Lung (tissue), 12 donors: Measurements from ENCODE around the gene CCDC157. TPM values are rescaled to one million over a fixed set of nuclear protein-coding genes. Genes with fewer than 3 reads are reported as not detected.

Experiments used
- ATAC-seq: fragments of 200-7000 bp; cut with Tn5 transposase; one replicate; pipeline ENCODE4 v1.9.1; 2020; ENCODE audit warnings: moderate number of reproducible peaks; ENCODE audit not compliant: insufficient read depth, low FRiP score
- DNase-seq, 3 donors: peaks; one replicate each; pipeline ENCODE4 v3.0.0-alpha.2; 2013 to 2017
- H3K27ac ChIP-seq, 2 donors: one replicate each; pipeline ENCODE4 v1.5.1; 2013; ENCODE audit warnings: mild to moderate bottlenecking in 2 of 2, moderate library complexity in 2 of 2, control low read depth in 1 of 2, inconsistent platforms in 1 of 2, low read depth in 1 of 2, low read length in 1 of 2
- H3K27me3 ChIP-seq, 3 donors: one replicate each; pipeline ENCODE4 v1.5.1; 2013; ENCODE audit warnings: low read length in 2 of 3; ENCODE audit not compliant: control insufficient read depth in 3 of 3, insufficient read depth in 3 of 3
- H3K36me3 ChIP-seq, 4 donors: one replicate each; pipeline ENCODE4 v1.5.1; 2013; ENCODE audit warnings: low read length in 4 of 4, mild to moderate bottlenecking in 1 of 4, moderate library complexity in 1 of 4; ENCODE audit not compliant: control insufficient read depth in 4 of 4, insufficient read depth in 4 of 4
- H3K4me1 ChIP-seq, 5 donors: one replicate each; pipeline ENCODE4 v1.5.1; 2013; ENCODE audit warnings: low read length in 5 of 5, mild to moderate bottlenecking in 2 of 5, moderate library complexity in 1 of 5; ENCODE audit not compliant: control insufficient read depth in 5 of 5, insufficient read depth in 5 of 5
- H3K4me3 ChIP-seq: one replicate; pipeline ENCODE4 v1.5.1; 2013; ENCODE audit warnings: mild to moderate bottlenecking, control low read depth, moderate library complexity
- H3K9ac ChIP-seq, 2 donors: one replicate each; pipeline ENCODE4 v1.5.1; 2013; ENCODE audit warnings: low read length in 2 of 2, control low read depth in 1 of 2; ENCODE audit not compliant: insufficient read depth in 1 of 2
- H3K9me3 ChIP-seq, 4 donors: one replicate each; pipeline ENCODE4 v1.5.1; 2013; ENCODE audit warnings: low read length in 3 of 4, mild to moderate bottlenecking in 1 of 4, moderate library complexity in 1 of 4; ENCODE audit not compliant: control insufficient read depth in 4 of 4, insufficient read depth in 3 of 4
- WGBS, 2 donors: extraction: QIAGEN DNeasy Blood & Tissue Kit; methylation state at CpG; one replicate each; pipeline ENCODE4 v1.1.7; 2013; 5-methylcytosine and 5-hydroxymethylcytosine counted together
- polyA plus RNA-seq, 2 donors: library from polyadenylated mRNA; stranded (reverse); fragments of 200-250 nt; gene quantifications; one replicate each; pipeline ENCODE4 v1.2.1, GENCODE V29; 2013
- total RNA-seq, 2 donors: library from RNA; depleted of rRNA in 1 of 2; stranded (reverse); fragments of >200 nt in 1 of 2; gene quantifications; one replicate each; pipeline ENCODE4 v1.2.1, GENCODE V29; 2014 to 2021
- TF ChIP-seq, protein P1 (sequence below): IDR thresholded peaks from 2 replicates; pipeline ENCODE4 v1.5.1; 2012; ENCODE audit warnings: mild to moderate bottlenecking; ENCODE audit errors: control extremely low read depth, extremely low read depth
- donor health status: control.
- donor health status: control.
- donor health status: Bipolar disorder and iron deficiency.
- donor health status: healthy.
- donor health status: DM: yes; HTN: yes; CAD: no.

The CCDC157 gene
- total and polyA plus RNA-seq, 4 donors = 4.1 to 11.9 (median 8.5) TPM

DNA sequence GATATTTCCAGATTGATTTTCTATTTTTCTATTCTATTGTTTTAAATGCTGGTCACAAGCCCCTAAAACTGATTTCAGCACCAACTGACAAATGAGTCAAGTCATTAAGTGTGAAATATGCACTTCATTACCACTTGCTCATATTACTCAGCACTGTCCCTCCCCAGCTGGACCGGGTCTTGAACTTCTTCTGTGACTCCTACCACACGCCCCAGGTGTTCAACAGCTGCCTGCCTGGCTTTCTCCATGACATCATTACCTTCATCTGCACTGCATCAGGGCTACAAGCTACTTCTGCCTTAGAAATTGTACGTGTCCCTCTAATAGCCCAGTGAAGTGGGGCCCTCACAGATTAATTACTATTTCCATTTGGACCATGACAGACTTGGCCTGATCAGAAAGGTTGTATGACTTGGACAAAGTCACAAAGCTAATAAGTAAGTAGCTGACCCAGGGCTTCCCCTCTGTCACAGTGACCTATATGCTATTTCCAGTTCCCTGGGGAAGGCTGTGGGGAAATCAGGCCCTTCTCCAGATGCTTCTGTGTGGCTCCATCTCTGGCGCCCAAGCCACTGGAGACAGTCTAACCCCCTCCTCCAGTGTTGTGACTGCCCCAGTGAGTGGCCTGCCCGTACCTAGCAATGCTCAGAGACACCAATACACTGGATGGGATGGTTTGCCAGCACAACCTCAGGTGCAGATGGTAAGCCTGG lies 48.1 kb upstream of the CCDC157 start:
- peaks cover 0 to 6% (median 4%) of the 10 kb centered on the region in 4 donors for H3K36me3 ChIP-seq
- no peaks in the 10 kb centered on the region for H3K9me3 ChIP-seq
- no peak overlapping the region for H3K9ac ChIP-seq
- H3K27ac ChIP-seq = peak overlapping the region in 1 of 2 donors; percentile 68
- no peak for DNase-seq
- H3K27me3 ChIP-seq = no peaks in the 10 kb centered on the region
- WGBS, 2 donors = 66 to 74% methylated on average over 5 of the region's 5 CpGs
- no peak for ATAC-seq
- peaks cover 31 to 54% (median 44%) of the 10 kb centered on the region in 5 donors for H3K4me1 ChIP-seq
- TF ChIP-seq, protein P1, sequence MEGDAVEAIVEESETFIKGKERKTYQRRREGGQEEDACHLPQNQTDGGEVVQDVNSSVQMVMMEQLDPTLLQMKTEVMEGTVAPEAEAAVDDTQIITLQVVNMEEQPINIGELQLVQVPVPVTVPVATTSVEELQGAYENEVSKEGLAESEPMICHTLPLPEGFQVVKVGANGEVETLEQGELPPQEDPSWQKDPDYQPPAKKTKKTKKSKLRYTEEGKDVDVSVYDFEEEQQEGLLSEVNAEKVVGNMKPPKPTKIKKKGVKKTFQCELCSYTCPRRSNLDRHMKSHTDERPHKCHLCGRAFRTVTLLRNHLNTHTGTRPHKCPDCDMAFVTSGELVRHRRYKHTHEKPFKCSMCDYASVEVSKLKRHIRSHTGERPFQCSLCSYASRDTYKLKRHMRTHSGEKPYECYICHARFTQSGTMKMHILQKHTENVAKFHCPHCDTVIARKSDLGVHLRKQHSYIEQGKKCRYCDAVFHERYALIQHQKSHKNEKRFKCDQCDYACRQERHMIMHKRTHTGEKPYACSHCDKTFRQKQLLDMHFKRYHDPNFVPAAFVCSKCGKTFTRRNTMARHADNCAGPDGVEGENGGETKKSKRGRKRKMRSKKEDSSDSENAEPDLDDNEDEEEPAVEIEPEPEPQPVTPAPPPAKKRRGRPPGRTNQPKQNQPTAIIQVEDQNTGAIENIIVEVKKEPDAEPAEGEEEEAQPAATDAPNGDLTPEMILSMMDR = no peak
- no peak overlapping the region for H3K4me3 ChIP-seq

DNA sequence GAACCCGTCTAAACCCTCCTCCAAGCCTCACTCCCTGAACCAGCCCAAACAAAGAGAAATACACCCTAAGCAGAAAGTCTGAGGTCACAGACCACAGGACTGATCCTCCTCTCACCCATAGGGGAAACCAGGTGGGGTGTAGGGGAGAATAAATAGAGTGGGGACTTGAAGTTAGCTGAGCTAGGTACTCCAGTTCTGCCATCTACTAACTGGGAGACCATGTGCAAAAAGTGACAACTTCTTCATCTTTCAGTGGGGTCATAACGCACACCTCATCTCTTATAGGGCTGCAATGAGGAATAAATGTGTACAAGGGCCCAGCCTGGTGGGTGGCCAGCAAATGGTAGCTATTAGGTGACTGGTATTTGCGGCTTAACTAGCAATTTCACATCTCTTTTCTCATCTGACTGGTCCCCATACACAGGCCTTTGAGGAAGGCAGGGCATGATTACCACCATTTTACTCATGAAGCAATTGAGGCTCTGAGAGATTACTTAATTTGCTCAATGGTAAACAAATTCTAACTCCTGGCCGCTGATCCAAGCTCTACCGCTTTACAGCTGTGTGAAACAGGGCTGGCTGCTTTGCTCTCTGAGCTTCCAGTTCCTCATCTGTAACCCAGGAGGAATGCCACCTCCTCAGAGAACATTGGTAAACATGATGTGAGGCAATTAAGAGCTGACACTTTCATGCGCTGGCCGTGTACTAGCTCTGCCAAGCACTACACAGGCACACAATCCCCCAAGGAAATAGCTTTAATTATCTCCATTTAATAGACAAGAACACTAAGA lies 46.7 kb upstream of the CCDC157 start:
- 39 to 40% methylated on average over 7 of the region's 7 CpGs for WGBS, 2 donors
- DNase-seq = peak in 2 of 3 donors; percentile 62 to 74

DNA sequence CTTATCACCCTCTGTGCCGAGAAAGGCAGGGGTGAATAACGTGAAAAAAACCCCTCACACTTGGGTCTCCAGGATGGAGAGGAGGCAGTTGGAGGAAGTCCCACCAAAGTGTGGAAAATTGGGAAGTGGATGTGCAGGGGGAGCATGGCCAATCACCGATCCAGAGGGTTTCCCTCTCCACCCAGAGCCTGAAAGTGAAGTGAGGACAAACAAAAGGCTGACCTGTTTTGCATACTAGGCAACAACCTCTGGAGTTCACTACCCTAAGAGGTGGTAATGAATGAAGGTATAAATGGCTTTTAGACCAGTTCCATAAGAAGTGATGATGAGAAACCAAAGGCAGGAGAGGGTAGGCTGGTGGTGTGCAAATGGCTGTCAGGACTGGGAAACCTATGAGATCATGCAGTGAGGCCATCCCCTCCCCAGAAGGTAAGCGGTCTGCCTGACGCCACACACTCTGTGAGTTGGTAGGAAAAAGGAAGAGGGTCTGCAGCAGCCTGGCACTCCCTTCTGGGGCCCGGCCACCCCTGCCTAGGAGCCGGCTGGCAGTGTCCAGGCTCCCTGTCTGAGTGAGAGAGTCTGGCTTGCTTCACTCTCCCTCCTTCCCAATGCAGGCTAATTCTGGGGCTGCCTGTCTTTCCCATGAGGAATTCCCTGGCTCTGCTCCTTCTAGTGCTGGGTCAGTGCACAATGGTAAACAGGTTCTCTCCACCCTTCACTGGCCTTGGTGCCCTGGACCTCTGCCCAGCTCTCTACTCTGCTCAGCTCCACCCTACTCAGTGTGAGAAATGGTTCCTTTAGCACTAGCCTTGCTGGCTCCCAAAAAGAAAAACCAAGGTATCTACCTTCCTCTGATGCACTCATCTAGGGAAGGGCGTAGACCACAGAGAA lies 45.7 kb upstream of the CCDC157 start:
- DNase-seq = peak in 1 of 3 donors; percentile 34

More for the DNA sequence above, 46.7 kb upstream of the CCDC157 start:
- no peak overlapping the region for H3K9ac ChIP-seq
- no peak overlapping the region for H3K4me3 ChIP-seq
- ATAC-seq = peak; percentile 69
- H3K27ac ChIP-seq = peak overlapping the region; percentile 10 to 94
- peaks cover 26 to 51% (median 32%) of the 10 kb centered on the region in 5 donors for H3K4me1 ChIP-seq
- no peaks in the 10 kb centered on the region for H3K9me3 ChIP-seq
- H3K27me3 ChIP-seq = no peaks in the 10 kb centered on the region
- TF ChIP-seq, protein P1 = no peak
- H3K36me3 ChIP-seq = peaks cover 0 to 4% (median 0%) of the 10 kb centered on the region in 4 donors

More for the DNA sequence above, 45.7 kb upstream of the CCDC157 start:
- TF ChIP-seq, protein P1 = no peak
- Histone ChIP-seq H3K9me3 (no peaks in the 10 kb centered on the region), H3K4me3 (no peak overlapping the region), H3K4me1 (peaks cover 16 to 54% (median 25%) of the 10 kb centered on the region in 5 donors), H3K9ac (no peak overlapping the region), H3K27me3 (no peaks in the 10 kb centered on the region), H3K27ac (peak overlapping the region; percentile 65 to 94), H3K36me3 (peaks cover 0 to 4% (median 0%) of the 10 kb centered on the region in 4 donors)
- ATAC-seq = peak; percentile 30
- WGBS, 2 donors = 37 to 39% methylated on average over 8 of the region's 8 CpGs
